NB4 (cell line): ENCODE results near the gene SLC39A11.

Experiments
- MAX ChIP-seq: IDR thresholded peaks from 2 replicates; pipeline ENCODE4 v1.6.1; 2011; ENCODE audit warnings: low read depth, low read length
- MYC ChIP-seq: IDR thresholded peaks from 2 replicates; pipeline ENCODE4 v1.6.1; 2011; ENCODE audit warnings: low read depth, low read length
- POLR2A ChIP-seq: IDR thresholded peaks from 2 replicates; pipeline ENCODE4 v1.6.1; 2011; ENCODE audit warnings: mild to moderate bottlenecking; ENCODE audit not compliant: insufficient read length; ENCODE audit errors: extremely low read depth
- TF ChIP-seq, protein P1 (sequence below): IDR thresholded peaks from one replicate; pipeline ENCODE4 v1.5.1; 2012; ENCODE audit warnings: low read depth, low read length

GRCh38 chr17:72984926-72985325, 107.6 kb downstream of the SLC39A11 start:
- TF ChIP-seq, protein P1, sequence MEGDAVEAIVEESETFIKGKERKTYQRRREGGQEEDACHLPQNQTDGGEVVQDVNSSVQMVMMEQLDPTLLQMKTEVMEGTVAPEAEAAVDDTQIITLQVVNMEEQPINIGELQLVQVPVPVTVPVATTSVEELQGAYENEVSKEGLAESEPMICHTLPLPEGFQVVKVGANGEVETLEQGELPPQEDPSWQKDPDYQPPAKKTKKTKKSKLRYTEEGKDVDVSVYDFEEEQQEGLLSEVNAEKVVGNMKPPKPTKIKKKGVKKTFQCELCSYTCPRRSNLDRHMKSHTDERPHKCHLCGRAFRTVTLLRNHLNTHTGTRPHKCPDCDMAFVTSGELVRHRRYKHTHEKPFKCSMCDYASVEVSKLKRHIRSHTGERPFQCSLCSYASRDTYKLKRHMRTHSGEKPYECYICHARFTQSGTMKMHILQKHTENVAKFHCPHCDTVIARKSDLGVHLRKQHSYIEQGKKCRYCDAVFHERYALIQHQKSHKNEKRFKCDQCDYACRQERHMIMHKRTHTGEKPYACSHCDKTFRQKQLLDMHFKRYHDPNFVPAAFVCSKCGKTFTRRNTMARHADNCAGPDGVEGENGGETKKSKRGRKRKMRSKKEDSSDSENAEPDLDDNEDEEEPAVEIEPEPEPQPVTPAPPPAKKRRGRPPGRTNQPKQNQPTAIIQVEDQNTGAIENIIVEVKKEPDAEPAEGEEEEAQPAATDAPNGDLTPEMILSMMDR = no peak
- TF ChIP-seq POLR2A (no peak), MAX (no peak), MYC (no peak)
